IgD-negative memory B cell (primary cell): ENCODE data around the gene STH. TPM values are rescaled to one million over a fixed set of nuclear protein-coding genes. Genes with fewer than 3 reads are reported as not detected.
"Not testable (repeated sequence)": the region's sequence is repeated elsewhere in the genome, so short reads cannot be mapped to it uniquely, and the experiment has no call there.

Experiments
- H3K27ac Mint-ChIP-seq, 3 donors: one replicate each; pipeline ENCODE4 v1.8.0; 2020 to 2022; ENCODE audit warnings: mild to moderate bottlenecking in 3 of 3, mixed read lengths in 3 of 3, moderate library complexity in 1 of 3
- H3K27me3 Mint-ChIP-seq: one replicate; pipeline ENCODE4 v1.8.0; 2021; ENCODE audit warnings: mixed read lengths
- H3K36me3 Mint-ChIP-seq: one replicate; pipeline ENCODE4 v1.8.0; 2020; ENCODE audit warnings: mild to moderate bottlenecking, mixed read lengths
- H3K4me1 Mint-ChIP-seq, 3 donors: one replicate each; pipeline ENCODE4 v1.8.0; 2020 to 2022; ENCODE audit warnings: mixed read lengths in 3 of 3, mild to moderate bottlenecking in 1 of 3
- H3K4me3 Mint-ChIP-seq, 4 donors: one replicate each; pipeline ENCODE4 v1.8.0; 2020 to 2022; ENCODE audit warnings: mild to moderate bottlenecking in 4 of 4, mixed read lengths in 4 of 4, moderate library complexity in 3 of 4
- H3K9me3 Mint-ChIP-seq, 3 donors: one replicate each; pipeline ENCODE4 v1.8.0; 2020 to 2021; ENCODE audit warnings: mixed read lengths in 3 of 3, mild to moderate bottlenecking in 1 of 3
- polyA plus RNA-seq: library from polyadenylated mRNA; unstranded; fragments of 300-500 nt; fragmentation: Illumina TruSeq; gene quantifications from one replicate; pipeline ENCODE4 v1.2.3, GENCODE V29; 2021

Gene STH
- polyA plus RNA-seq, 1 donor from 2014 or later = not detected

- H3K4me3 Mint-ChIP-seq = peak overlapping the region in 1 of 4 donors; percentile 60
- H3K27me3 Mint-ChIP-seq = no peaks in the 10 kb centered on the region
- H3K27ac Mint-ChIP-seq = peak overlapping the region in 1 of 3 donors; percentile 35
- H3K9me3 Mint-ChIP-seq = no peaks in the 10 kb centered on the region
- no peaks in the 10 kb centered on the region for H3K36me3 Mint-ChIP-seq
- H3K4me1 Mint-ChIP-seq = no peaks in the 10 kb centered on the region
Observed at GRCh38 chr17:46001390-46002310, 2.6 kb downstream of the STH start.

GRCh38 chr17:46002311-46002972 is 3.4 kb downstream of the STH start:
- Mint-ChIP-seq H3K4me1 (no peaks in the 10 kb centered on the region), H3K4me3 (no peak overlapping the region), H3K27me3 (no peaks in the 10 kb centered on the region), H3K9me3 (no peaks in the 10 kb centered on the region), H3K36me3 (no peaks in the 10 kb centered on the region), H3K27ac (no peak overlapping the region)

GRCh38 chr17:46002973-46003316 is 3.9 kb downstream of the STH start:
- H3K27ac Mint-ChIP-seq = no peak overlapping the region
- no peaks in the 10 kb centered on the region for H3K9me3 Mint-ChIP-seq
- H3K36me3 Mint-ChIP-seq = no peaks in the 10 kb centered on the region
- H3K4me1 Mint-ChIP-seq = no peaks in the 10 kb centered on the region
- no peak overlapping the region for H3K4me3 Mint-ChIP-seq
- no peaks in the 10 kb centered on the region for H3K27me3 Mint-ChIP-seq

GRCh38 chr17:46003907-46004748 is 5.1 kb downstream of the STH start:
- no peaks in the 10 kb centered on the region for H3K4me1 Mint-ChIP-seq
- no peaks in the 10 kb centered on the region for H3K9me3 Mint-ChIP-seq
- H3K36me3 Mint-ChIP-seq = no peaks in the 10 kb centered on the region
- H3K4me3 Mint-ChIP-seq = no peak overlapping the region
- H3K27ac Mint-ChIP-seq = no peak overlapping the region
- H3K27me3 Mint-ChIP-seq = no peaks in the 10 kb centered on the region

GRCh38 chr17:46006082-46006481 is 7.0 kb downstream of the STH start:
- peak overlapping the region in 1 of 3 donors; percentile 11 for H3K27ac Mint-ChIP-seq
- H3K4me1 Mint-ChIP-seq, H3K36me3 Mint-ChIP-seq, H3K9me3 Mint-ChIP-seq, H3K4me3 Mint-ChIP-seq, H3K27me3 Mint-ChIP-seq: not testable (repeated sequence)

- Mint-ChIP-seq H3K9me3 (no peaks in the 10 kb centered on the region), H3K4me1 (peaks cover 0 to 3% (median 0%) of the 10 kb centered on the region in 3 donors), H3K27ac (no peak overlapping the region), H3K36me3 (no peaks in the 10 kb centered on the region), H3K4me3 (no peak overlapping the region), H3K27me3 (no peaks in the 10 kb centered on the region)
Observed at GRCh38 chr17:46007461-46007965, 8.5 kb downstream of the STH start.

- Mint-ChIP-seq H3K36me3 (no peaks in the 10 kb centered on the region), H3K27me3 (no peaks in the 10 kb centered on the region), H3K4me1 (peaks cover 0 to 3% (median 0%) of the 10 kb centered on the region in 3 donors), H3K4me3 (no peak overlapping the region), H3K9me3 (no peaks in the 10 kb centered on the region), H3K27ac (no peak overlapping the region)
Observed at GRCh38 chr17:46008591-46008990, 9.5 kb downstream of the STH start.

- no peak overlapping the region for H3K27ac Mint-ChIP-seq
- H3K4me3 Mint-ChIP-seq = no peak overlapping the region
- no peaks in the 10 kb centered on the region for H3K36me3 Mint-ChIP-seq
- no peaks in the 10 kb centered on the region for H3K9me3 Mint-ChIP-seq
- H3K27me3 Mint-ChIP-seq = no peaks in the 10 kb centered on the region
- peaks cover 0 to 3% (median 0%) of the 10 kb centered on the region in 3 donors for H3K4me1 Mint-ChIP-seq
Observed at GRCh38 chr17:46009681-46010596, 10.9 kb downstream of the STH start.

GRCh38 chr17:46010597-46011186 is 11.6 kb downstream of the STH start:
- peaks cover 0 to 3% (median 0%) of the 10 kb centered on the region in 3 donors for H3K4me1 Mint-ChIP-seq
- no peak overlapping the region for H3K27ac Mint-ChIP-seq
- no peak overlapping the region for H3K4me3 Mint-ChIP-seq
- H3K9me3 Mint-ChIP-seq = no peaks in the 10 kb centered on the region
- H3K27me3 Mint-ChIP-seq = no peaks in the 10 kb centered on the region
- H3K36me3 Mint-ChIP-seq = no peaks in the 10 kb centered on the region

GRCh38 chr17:46011711-46012505 is 12.9 kb downstream of the STH start:
- Mint-ChIP-seq H3K9me3 (no peaks in the 10 kb centered on the region), H3K4me1 (peaks cover 0 to 3% (median 0%) of the 10 kb centered on the region in 3 donors), H3K27ac (no peak overlapping the region), H3K27me3 (no peaks in the 10 kb centered on the region), H3K4me3 (no peak overlapping the region), H3K36me3 (no peaks in the 10 kb centered on the region)

- H3K4me1 Mint-ChIP-seq = peaks cover 0 to 3% (median 0%) of the 10 kb centered on the region in 3 donors
- H3K27ac Mint-ChIP-seq = no peak overlapping the region
- H3K27me3 Mint-ChIP-seq = no peaks in the 10 kb centered on the region
- H3K4me3 Mint-ChIP-seq = no peak overlapping the region
- no peaks in the 10 kb centered on the region for H3K36me3 Mint-ChIP-seq
- H3K9me3 Mint-ChIP-seq = no peaks in the 10 kb centered on the region
Observed at GRCh38 chr17:46012506-46013079, 13.5 kb downstream of the STH start.

GRCh38 chr17:46013127-46013501 is 14.1 kb downstream of the STH start:
- Mint-ChIP-seq H3K27me3 (no peaks in the 10 kb centered on the region), H3K9me3 (no peaks in the 10 kb centered on the region), H3K27ac (no peak overlapping the region), H3K4me1 (peaks cover 0 to 3% (median 1%) of the 10 kb centered on the region in 3 donors), H3K36me3 (no peaks in the 10 kb centered on the region), H3K4me3 (no peak overlapping the region)
